Astrocyte of the spinal cord (primary cell): Measurements from ENCODE around the gene C18orf63.

Experiments used
- DNase-seq: peaks from one replicate; pipeline ENCODE4 v3.0.0; 2011; ENCODE audit warnings: low read depth, low spot score
- H3K4me3 ChIP-seq: 2 replicates; pipeline ENCODE4 v1.5.1; 2011; ENCODE audit warnings: low read depth, mild to moderate bottlenecking, low read length, moderate library complexity
- CTCF ChIP-seq: IDR thresholded peaks from 2 replicates; pipeline ENCODE4 v1.5.1; 2012; ENCODE audit warnings: low read depth, mild to moderate bottlenecking, low read length, inconsistent platforms
- in situ Hi-C: cut with HindIII; loops from 2 replicates; pipeline ENCODE4 v1.10.0; 2017; ENCODE audit warnings: low sequenced_read_pairs

The C18orf63 gene

GRCh38 chr18:74348581-74348980 is 32.9 kb downstream of the C18orf63 start:
- TF ChIP-seq CTCF = no peak
- DNase-seq = no peak
- in situ Hi-C loops = no loop called here

GRCh38 chr18:74351354-74351753 is 35.7 kb downstream of the C18orf63 start:
- in situ Hi-C loops = no loop called here
- H3K4me3 ChIP-seq = no peak overlapping the region
- DNase-seq = peak; percentile 34
- TF ChIP-seq CTCF = no peak

More at GRCh38 chr18:74348581-74348980, 32.9 kb downstream of the C18orf63 start:
- H3K4me3 ChIP-seq = no peak overlapping the region

GRCh38 chr18:74353169-74353775 is 37.6 kb downstream of the C18orf63 start:
- no peak overlapping the region for H3K4me3 ChIP-seq
- DNase-seq = peak; percentile 66
- TF ChIP-seq CTCF = peak; percentile 85
- in situ Hi-C loops = no loop called here

GRCh38 chr18:74356959-74357358 is 41.3 kb downstream of the C18orf63 start:
- H3K4me3 ChIP-seq = no peak overlapping the region
- DNase-seq = no peak
- in situ Hi-C loops = no loop called here
- no peak for TF ChIP-seq CTCF

GRCh38 chr18:74360852-74361655 is 45.4 kb downstream of the C18orf63 start:
- no peak overlapping the region for H3K4me3 ChIP-seq
- no peak for TF ChIP-seq CTCF
- no peak for DNase-seq
- in situ Hi-C loops = no loop called here

- in situ Hi-C loops = no loop called here
- no peak overlapping the region for H3K4me3 ChIP-seq
- no peak for TF ChIP-seq CTCF
- DNase-seq = no peak
Measured at GRCh38 chr18:74367905-74368304, 52.3 kb downstream of the C18orf63 start.
